Keratinocyte (primary cell): ENCODE data around the gene RTKN2.

Experiments
- EZH2 ChIP-seq: IDR thresholded peaks from one replicate; pipeline ENCODE4 v1.6.1; 2012; ENCODE audit warnings: inconsistent platforms, mild to moderate bottlenecking, low read length, moderate library complexity
- TF ChIP-seq, protein P1 (sequence below), 3 experiments: IDR thresholded peaks in 1 of 3; conservative IDR thresholded peaks in 1 of 3; optimal IDR thresholded peaks in 1 of 3; 2 replicates in 2 of 3; 3 replicates in 1 of 3; pipeline versions ENCODE3 to v1.5.1; 2011; ENCODE audit warnings: low read length in 3 of 3, mild to moderate bottlenecking in 3 of 3, moderate library complexity in 2 of 3, control low read depth in 1 of 3, inconsistent platforms in 1 of 3; ENCODE audit not compliant: insufficient read depth in 2 of 3; ENCODE audit errors: extremely low read depth in 1 of 3

- TF ChIP-seq, protein P1, sequence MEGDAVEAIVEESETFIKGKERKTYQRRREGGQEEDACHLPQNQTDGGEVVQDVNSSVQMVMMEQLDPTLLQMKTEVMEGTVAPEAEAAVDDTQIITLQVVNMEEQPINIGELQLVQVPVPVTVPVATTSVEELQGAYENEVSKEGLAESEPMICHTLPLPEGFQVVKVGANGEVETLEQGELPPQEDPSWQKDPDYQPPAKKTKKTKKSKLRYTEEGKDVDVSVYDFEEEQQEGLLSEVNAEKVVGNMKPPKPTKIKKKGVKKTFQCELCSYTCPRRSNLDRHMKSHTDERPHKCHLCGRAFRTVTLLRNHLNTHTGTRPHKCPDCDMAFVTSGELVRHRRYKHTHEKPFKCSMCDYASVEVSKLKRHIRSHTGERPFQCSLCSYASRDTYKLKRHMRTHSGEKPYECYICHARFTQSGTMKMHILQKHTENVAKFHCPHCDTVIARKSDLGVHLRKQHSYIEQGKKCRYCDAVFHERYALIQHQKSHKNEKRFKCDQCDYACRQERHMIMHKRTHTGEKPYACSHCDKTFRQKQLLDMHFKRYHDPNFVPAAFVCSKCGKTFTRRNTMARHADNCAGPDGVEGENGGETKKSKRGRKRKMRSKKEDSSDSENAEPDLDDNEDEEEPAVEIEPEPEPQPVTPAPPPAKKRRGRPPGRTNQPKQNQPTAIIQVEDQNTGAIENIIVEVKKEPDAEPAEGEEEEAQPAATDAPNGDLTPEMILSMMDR (optimal IDR thresholded peaks at IDR 0.05 in 1 of 3, IDR thresholded peaks at IDR 0.05 in 1 of 3, conservative IDR thresholded peaks at IDR 0.05 in 1 of 3; ENCODE audit: extremely low read depth in 1 of 3, insufficient read depth in 2 of 3, low read length in 3 of 3): no peak
- no peak for TF ChIP-seq EZH2
These were observed 120.5 kb downstream of the RTKN2 start for GRCh38 chr10:62148155-62148554.
